GM18511 (cell line): ENCODE data around the gene RERE.
A peak's percentile ranks its signal among the peaks of the same experiment; 100 is the strongest.
"Not testable (repeated sequence)": the region's sequence is repeated elsewhere in the genome, so short reads cannot be mapped to it uniquely, and the experiment has no call there.

ENCODE experiments used
- ATAC-seq: cut with Tn5 transposase; IDR thresholded peaks from one replicate; pipeline ENCODE4 v1.9.1; 2021; ENCODE audit warnings: mild to moderate bottlenecking, moderate library complexity; ENCODE audit not compliant: unreplicated experiment

The RERE gene

DNA sequence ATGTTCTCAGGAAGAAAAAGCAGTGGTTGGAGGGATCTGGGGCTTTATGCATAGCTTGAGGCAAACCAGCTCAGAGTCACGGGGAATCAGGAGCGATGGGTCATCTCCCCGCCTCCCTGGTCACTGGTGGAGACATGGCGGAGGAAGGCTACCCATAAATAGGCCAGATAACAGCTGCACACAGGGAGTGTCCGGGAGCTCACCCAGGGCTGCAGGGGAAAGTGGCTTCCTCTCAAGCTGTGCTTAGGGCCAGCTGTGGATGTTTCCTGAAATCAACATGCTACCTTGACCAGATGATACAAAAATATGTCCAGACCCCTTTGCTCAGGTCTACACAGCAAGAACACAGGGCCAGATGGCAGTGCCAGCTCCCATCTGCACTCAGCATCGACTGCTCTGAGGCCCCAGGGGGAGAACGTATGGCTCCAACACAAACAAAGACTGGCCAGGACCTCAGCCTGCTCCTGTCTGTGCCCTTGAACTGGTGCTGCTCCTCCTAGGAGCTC is 27.1 kb upstream of the RERE start:
- no peak for ATAC-seq

GRCh38 chr1:8841395-8841794 is 24.0 kb upstream of the RERE start:
- ATAC-seq: no peak

DNA sequence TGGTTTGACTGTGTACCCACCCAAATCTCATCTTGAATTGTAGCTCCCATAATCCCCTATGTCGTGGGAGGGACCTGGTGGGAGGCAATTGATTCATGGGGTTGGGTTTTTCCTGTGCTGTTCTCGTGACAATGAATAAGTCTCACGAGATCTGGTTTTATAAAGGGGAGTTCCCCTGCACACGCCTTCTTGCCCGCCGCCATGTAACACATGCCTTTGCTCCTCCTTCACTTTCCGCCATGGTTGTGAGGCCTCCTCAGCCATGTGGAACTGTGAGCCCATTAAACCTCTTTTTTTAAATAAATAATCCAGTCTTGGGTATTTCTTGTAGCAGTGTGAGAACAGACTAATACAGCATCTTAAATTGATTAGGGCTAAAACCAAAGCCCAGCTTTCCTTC is 22.6 kb upstream of the RERE start:
- no peak for ATAC-seq

DNA sequence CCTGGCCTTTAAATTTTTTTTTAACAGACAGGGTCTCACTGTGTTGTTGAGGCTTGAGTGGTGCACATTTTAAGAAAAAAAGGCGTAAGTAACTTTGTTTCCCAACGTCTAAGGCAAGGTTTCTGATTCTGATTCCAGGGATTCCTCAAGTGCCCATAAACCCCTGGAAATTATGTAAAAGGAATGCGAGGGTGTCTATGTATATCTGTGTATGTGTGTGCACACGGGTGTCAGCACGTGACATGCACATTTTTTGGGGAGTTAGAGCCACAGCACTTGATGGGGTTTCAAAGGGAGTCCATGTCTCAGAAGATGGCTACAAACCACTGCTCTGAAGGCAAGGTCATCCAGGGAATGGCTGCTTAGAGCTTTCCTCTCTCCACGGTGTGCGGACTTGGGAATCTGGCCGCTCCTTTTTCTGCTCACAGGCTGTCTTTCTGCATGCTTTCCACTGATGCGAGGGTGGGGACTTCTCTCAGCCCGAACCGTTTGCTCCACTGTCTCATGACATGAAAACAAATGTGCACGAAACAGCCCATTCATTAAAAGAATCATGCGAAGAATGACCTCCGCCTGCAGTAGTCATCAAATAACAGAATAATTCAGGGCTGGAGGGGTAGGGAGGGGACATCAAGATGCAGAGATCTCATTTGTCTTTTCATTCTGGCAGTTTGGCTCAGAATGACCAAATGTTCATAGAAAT is 18.7 kb upstream of the RERE start:
- no peak for ATAC-seq

DNA sequence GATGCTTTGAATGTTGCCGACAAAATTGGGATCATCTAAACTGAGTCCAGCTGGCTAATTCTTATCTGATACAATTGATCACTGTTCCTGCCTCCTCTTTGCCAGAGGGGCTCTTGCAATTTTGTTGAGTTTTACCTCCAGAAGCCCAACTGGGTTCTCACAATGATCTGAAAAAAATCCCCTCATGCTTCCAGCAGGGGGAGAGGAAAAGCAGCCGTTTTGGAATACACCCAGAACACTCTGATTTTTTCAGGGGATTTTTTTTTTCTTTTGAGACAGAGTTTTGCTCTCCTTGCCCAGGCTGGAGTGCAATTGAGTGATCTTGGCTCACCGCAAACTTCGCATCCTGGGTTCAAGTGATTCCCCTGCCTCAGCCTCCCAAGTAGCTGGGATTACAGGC is 13.9 kb upstream of the RERE start:
- no peak for ATAC-seq

GRCh38 chr1:8830732-8831131 is 13.3 kb upstream of the RERE start:
- ATAC-seq: not testable (repeated sequence)

GRCh38 chr1:8825985-8826481 is 8.6 kb upstream of the RERE start:
- ATAC-seq: no peak

DNA sequence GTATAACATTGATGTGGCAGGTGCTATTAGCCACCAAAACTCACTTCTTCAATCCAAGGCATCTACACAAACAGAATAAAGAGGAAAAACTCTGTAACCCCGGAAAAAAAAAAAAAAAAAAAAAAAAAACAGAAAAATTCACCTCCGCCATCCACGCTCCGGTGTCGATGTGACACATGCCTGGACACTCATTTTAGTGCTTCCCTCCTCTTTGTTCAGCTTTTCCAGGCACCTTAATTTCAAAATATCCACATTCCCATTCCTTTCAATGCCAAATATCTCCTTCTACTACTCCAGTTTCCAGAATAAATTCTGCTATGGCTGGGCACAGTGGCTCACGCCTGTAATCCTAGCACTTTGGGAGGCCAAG is 5.8 kb upstream of the RERE start:
- no peak for ATAC-seq

GRCh38 chr1:8822373-8823294 is 5.2 kb upstream of the RERE start:
- ATAC-seq: no peak

DNA sequence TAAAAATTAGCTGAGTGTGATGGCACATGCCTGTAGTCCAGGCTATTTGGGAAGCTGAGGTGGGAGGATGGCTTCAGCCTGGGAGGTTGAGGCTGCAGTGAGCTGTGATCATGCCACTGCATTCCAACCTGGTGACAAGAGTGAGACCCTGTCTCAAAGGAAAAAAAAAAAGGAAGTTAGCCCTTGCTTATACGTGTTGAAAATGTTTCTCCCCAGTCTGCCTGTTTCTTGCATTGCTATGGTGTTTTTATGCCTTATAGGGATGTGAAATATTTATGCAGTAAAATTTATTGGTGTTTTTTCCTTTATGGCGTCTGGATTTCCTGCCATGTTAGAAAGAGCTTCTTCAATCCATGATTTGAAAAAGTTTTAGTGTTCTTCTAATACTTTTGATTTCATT is 3.6 kb upstream of the RERE start:
- no peak for ATAC-seq

DNA sequence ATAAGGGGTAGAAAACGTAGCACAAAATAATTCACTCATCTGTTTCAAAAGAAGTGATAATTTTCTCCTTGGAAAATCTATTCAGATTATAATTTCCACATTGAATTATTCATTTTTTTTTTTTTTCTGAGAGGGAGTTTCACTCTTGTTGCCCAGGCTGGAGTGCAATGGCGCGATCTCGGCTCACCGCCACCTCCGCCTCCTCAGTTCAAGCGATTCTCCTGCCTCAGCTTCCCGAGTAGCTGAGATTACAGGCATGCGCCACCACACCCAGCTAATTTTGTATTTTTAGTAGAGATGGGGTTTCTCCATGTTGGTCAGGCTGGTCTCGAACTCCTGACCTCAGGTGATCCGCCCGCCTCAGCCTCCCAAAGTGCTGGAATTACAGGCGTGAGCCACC is 1.3 kb upstream of the RERE start:
- not testable (repeated sequence) for ATAC-seq

- ATAC-seq: no peak
These were observed 910 bp upstream of the RERE start for GRCh38 chr1:8818325-8818775.

GRCh38 chr1:8816831-8817411 is 519 bp downstream of the RERE start:
- peak; percentile 22 for ATAC-seq

DNA sequence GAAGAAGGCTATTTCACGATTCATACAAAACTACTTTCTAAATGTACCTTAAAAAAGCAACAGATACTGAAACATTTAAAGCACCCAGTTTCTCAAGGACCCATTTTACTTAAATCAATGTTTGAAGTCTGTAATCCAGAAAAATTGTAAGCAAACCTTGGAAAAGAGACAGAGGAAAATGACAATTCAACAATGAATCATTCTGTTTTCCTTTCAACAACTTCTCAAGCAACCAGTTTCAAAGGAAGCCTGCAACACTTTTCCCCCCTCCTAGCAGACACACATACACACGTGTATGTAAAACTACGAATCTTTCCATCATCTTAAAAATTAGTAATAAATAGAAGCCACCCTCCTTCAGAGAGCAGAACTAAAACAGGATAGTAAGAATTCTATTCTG is 1.2 kb downstream of the RERE start:
- no peak for ATAC-seq

- ATAC-seq: no peak
These were observed 1.8 kb downstream of the RERE start for GRCh38 chr1:8815582-8816151.

GRCh38 chr1:8814865-8815264 is 2.6 kb downstream of the RERE start:
- no peak for ATAC-seq

GRCh38 chr1:8813991-8814390 is 3.4 kb downstream of the RERE start:
- ATAC-seq: no peak

- ATAC-seq: no peak
These were observed 4.2 kb downstream of the RERE start for GRCh38 chr1:8813016-8813763.

DNA sequence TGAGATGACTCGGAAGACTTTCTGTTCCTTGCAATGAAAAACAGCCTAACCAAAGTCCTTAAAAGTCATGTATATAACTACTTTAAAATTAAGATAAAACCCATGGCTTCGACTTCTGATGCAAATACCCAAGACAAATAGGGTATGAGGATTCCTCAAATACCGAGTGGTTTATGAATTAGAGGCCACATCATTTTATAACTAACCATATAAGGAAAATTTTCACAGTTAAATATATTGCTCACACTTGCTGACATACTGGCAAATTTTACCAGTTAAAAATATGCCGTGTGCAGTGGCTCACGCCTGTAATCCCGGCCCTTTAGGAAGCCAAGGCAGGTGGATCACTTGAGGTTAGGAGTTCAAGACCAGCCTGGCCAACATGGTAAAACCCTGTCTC is 5.4 kb downstream of the RERE start:
- no peak for ATAC-seq

- ATAC-seq: no peak
These were observed 6.5 kb downstream of the RERE start for GRCh38 chr1:8810987-8811386.
